GM21390 (cell line): Measurements from ENCODE around the gene SEZ6L2.
"Not testable (repeated sequence)": the region's sequence is repeated elsewhere in the genome, so short reads cannot be mapped to it uniquely, and the experiment has no call there.

ENCODE experiments used
- ATAC-seq: cut with Tn5 transposase; IDR thresholded peaks from one replicate; pipeline ENCODE4 v1.9.1; 2021; ENCODE audit not compliant: unreplicated experiment

Gene SEZ6L2

GRCh38 chr16:29910819-29911675, 11.7 kb upstream of the SEZ6L2 start:
- ATAC-seq: no peak

GRCh38 chr16:29909851-29910250, 10.5 kb upstream of the SEZ6L2 start:
- not testable (repeated sequence) for ATAC-seq

DNA sequence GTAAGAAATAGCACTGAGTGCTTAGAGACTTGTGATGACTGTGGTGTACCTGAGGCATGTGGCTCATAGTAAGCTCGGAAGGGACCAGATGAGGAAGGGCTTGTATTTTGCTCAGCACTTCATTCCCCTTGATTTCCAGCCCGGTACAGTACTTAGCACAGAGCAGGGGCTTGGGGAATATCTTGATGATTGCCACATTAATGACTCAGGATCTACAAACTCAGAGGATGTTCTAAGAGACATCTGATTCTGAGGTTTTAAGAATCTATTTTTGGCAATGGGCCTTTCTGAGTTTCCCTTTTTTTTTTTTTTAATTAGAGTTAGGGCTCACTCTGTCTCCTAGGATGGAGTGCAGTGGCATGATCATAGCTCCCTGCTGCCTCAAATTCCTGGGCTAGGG, 10.0 kb upstream of the SEZ6L2 start:
- no peak for ATAC-seq

DNA sequence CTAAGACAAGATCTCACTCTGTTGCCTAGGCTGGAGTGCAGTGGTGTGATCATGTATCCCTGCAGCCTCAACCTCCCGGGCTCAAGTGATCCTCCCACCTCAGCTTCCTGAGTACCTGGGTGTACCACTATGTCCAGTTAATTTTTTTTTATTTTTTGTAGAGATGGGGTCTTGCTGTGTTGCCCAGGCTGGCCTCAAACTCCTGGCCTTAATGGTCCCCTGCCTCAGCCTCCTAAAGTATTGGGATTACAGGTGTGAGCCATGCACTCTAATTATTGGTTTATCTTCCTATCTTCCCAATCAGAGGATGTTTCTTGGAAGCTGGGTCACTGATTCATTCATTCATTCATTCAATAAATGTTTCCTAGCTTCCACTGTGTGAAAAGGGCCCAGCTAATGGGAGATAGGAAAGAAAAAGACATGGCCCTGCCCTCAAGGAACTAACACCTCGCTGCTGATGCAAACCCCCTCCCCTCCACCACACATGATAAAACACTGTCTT, 9.4 kb upstream of the SEZ6L2 start:
- no peak for ATAC-seq

GRCh38 chr16:29907973-29908372, 8.6 kb upstream of the SEZ6L2 start:
- ATAC-seq: no peak

DNA sequence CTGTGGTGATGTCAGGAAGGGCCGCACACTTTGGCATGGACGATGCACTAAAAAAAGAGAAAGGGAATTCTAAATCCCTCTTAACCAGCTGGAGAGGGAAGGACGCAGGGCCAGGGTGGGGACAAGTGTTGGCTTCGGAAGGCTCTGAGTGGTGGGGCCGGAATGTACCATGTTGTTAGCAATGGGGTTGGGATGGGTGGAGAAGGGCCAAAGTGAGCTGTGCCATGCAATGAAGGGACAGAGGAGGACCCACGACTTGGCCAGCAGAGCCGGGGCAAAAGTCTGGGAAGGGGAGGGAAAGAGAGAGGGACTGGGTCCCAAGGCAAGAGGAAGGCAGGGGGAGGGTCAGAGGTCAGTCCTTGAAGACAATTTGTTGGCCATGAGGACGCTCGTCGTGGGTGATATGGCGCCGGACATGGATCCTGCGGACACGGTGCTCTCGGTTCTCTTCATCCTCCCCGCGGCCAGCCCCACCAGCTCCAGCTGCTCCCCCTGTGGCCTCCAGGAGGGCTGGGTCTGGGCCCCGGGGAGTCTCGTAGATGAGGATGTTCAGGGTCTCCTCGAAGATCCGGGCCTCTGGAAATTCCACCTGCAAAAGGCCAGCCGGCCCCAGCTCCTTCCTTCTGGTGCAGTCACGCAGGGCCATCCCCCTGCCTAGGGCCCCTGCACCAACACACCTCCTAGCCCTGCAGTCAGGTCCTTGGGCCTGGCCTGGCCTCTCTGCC, 7.3 kb upstream of the SEZ6L2 start:
- ATAC-seq: no peak

DNA sequence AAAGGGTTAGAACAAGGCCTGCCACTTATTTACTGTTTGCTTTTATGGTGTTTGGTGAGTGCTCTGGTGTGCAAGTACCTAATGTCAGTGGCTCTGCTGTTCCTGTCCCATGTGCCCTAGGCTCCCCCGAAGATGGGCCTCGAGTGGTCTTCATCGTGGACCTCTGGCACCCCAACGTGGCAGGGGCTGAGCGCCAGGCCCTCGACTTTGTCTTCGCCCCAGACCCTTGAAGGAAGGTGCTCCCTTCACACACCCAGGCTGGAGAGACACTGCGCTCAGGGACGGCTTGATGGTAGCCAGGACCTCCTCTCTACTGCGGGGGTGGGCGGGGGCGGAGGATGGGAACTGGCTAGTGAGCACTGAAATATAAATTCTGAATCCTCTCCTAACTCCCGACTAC, 6.3 kb upstream of the SEZ6L2 start:
- no peak for ATAC-seq

- no peak for ATAC-seq
Measured at GRCh38 chr16:29904947-29905346, 5.6 kb upstream of the SEZ6L2 start.

GRCh38 chr16:29903590-29903989, 4.2 kb upstream of the SEZ6L2 start:
- ATAC-seq: no peak

- ATAC-seq: no peak
Measured at GRCh38 chr16:29901607-29901945, 2.2 kb upstream of the SEZ6L2 start.

DNA sequence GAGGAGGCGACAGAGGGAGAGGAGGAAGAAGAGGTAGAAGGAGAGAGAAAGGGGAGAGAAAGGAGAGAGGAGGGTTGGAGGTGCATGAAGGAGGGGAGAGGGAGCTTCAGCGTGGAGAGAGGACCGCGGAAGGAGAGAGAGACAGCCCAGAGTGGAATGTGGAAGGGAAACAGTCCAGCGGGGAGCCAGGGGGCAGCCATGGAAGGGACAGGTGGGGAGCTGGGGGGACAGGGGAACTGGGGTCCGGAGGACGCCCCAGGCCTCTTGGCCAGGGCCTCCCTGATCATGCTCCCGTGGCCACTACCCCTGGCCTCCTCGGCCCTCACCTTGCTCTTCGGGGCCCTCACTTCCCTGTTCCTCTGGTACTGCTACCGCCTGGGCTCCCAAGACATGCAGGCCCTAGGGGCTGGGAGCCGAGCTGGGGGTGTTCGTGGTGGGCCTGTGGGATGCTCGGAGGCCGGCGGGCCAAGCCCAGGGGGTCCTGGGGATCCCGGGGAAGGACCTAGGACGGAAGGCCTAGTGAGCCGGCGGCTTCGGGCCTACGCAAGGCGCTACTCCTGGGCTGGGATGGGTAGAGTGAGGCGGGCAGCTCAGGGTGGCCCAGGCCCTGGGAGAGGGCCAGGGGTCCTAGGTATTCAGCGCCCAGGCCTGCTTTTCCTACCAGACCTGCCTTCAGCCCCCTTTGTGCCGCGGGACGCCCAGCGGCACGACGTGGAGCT, 1.7 kb upstream of the SEZ6L2 start:
- ATAC-seq: no peak

DNA sequence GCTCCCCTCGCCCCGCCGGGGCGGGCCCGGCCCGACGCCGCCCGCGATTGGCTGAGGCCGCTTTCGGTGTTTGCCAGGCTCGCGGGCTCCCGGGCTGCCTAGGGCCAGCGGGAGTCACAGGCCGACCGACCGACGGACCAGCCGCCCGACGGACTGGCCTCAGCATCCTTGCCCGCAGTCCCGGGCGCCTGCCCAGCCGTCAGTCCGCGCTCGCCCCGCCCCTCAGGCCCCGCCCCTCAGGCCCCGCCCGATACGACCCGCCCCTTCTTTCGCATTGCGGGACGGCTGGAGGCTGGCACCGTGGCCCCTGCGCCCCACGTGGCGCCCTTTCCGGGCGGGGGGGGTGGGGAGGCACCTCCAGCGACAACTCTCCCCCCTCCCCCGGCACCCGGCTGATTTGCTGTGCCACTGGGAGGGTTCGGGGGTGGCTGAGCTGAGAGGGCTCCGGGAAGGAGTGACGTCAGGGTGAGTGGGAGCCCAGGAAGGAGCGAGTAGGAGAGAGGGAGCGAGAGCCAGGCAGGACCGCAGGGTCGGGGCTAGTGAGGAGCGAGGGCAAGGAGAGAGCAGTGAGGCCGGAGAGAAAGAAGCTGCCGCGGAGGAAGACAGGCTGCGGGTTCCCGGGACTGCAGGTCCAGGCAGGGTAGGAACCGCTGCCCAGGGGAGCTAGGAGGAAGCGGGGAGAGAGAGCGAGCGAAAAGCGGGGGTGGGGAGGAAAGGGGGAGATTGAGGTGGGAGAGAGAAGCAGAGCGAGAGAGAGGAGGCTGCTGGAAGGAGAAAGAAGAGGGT, 945 bp upstream of the SEZ6L2 start, which contains the start of gene ASPHD1:
Gene ASPHD1, plus strand, starts transcription at position 387 of the 786 bp plus-strand sequence. CDS start 484 bp downstream, outside the sequence.
- peak; percentile 60 for ATAC-seq

DNA sequence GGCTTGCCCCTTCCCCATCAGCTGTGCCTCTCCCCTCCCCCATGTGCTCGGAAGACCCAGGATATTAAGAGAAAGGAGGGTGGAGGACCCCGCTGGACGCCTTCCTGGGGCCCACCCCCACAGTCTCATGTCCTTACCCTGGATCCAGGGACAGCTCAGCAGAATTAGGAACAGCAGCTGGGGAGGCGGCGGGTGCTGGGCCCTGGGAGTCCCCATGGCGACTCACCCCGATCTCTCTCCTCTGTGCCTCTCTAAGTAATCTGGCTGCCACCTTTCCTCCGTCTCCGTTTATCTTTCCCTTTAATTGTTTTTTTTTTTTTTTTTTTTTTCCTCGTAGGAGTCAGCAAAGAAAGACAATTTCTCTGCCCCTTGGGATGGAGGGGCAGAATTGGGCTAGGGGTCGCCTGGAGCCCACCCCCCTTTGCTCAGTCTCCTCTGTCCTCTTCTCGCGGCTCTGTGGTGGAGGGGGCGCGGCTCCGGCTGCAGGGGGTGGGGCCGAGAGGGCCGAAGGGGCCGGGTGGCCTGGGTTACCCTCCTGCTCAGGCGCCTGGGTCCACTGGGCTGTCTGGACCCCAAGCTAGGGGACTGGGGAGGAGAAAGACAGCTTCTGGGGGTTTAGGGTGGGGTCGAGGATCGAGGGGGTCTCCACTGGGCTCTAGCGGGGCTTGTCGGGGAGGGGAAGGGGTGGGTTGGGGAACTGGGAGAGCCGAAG, 390 bp downstream of the SEZ6L2 start:
- ATAC-seq: no peak

- ATAC-seq: no peak
Measured at GRCh38 chr16:29898135-29898803, 1.1 kb downstream of the SEZ6L2 start.

GRCh38 chr16:29897333-29897732, 2.0 kb downstream of the SEZ6L2 start:
- no peak for ATAC-seq

DNA sequence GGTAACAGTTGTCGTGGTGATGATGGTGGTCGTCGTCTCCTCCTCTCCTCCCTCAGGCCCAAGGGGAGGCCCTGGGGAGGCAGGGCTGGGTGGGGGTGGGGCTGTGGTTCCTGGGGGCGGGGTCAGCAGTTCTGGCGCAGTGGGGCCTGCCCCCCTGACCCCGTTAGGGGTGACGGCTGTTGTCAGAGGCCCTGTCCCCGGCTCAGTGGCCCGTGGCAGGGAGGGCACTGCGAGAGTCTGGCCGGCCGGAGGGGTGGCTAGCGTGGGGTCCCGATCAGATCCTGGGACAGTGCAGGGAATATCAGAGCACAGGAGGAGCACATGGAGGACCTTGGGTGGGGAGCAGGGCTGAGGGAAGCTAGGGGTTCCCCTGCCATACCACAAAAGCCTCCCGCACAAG, 2.5 kb downstream of the SEZ6L2 start:
- ATAC-seq: no peak

DNA sequence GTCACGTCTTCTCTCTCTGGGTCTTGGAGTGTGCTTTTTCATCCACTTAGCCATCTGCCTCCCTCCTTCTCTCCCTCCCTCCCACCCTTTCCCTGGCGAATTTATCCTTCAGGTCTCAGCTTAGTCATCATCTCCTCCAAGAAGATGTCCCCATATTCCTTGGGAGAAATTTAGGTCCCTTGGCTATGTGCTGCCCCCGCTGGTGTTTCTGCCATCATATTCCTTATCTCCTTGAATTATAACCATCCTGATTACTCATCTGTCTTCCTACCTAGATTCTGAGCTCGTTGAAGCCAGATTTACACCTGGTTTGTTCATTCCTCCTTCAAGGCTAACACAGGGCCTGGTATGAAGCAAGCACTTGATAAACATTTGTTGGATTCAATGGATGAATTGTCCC, 5.0 kb downstream of the SEZ6L2 start:
- no peak for ATAC-seq

DNA sequence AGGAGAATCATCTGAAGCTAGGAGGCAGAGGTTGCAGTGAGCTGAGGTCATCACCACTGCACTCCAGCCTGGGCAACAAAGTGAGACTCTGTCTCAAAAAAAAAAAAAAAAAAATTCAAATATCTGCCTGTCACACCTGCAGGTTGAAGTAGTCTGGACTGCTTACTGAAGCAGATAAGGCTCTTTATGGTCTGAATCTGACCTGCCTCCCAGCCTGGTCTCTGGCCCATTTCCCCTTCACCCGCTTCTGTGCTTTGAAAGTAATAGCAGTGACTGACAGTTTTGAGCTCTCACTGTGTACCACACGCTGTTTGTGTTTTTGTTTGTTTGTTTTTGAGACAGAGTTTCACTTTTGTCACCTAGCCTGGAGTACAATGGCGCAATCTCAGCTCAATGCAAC, 5.8 kb downstream of the SEZ6L2 start:
- no peak for ATAC-seq

GRCh38 chr16:29892458-29892813, 6.9 kb downstream of the SEZ6L2 start:
- ATAC-seq: no peak
